HepG2 (cell line): ENCODE measurements around the gene DND1. TPM values are rescaled to one million over a fixed set of nuclear protein-coding genes. Genes with fewer than 3 reads are reported as not detected.

Experiments
- ARID2 ChIP-seq: sonication (generic); formaldehyde crosslinking; IDR thresholded peaks from 2 replicates; pipeline ENCODE4 v1.8.1; 2022; ENCODE audit warnings: mild to moderate bottlenecking, missing genetic modification reagents, borderline replicate concordance
- CENPBD1 ChIP-seq: sonication (generic); formaldehyde crosslinking; IDR thresholded peaks from 2 replicates; pipeline ENCODE4 v1.8.0; 2022; ENCODE audit warnings: missing genetic modification reagents, low read depth, mild to moderate bottlenecking, borderline replicate concordance
- CSRNP1 ChIP-seq: sonication (generic); formaldehyde crosslinking; IDR thresholded peaks from 2 replicates; pipeline ENCODE4 v1.8.1; 2023; ENCODE audit warnings: mild to moderate bottlenecking, missing genetic modification reagents
- EP300 ChIP-seq, 3 experiments: sonication (generic) in 1 of 3; formaldehyde crosslinking in 1 of 3; IDR thresholded peaks; 2 replicates each; pipeline versions ENCODE4 v1.5.1 to v1.6.1; 2011 to 2020; ENCODE audit warnings: low read depth in 2 of 3, low read length in 2 of 3, borderline replicate concordance in 1 of 3, improper control_type of control experiment in 1 of 3, mild to moderate bottlenecking in 1 of 3, missing genetic modification reagents in 1 of 3, moderate library complexity in 1 of 3
- FOXA1 ChIP-seq, 2 experiments: fragments of 450-650 bp in 1 of 2; sonication (generic) in 1 of 2; formaldehyde crosslinking in 1 of 2; IDR thresholded peaks; 2 replicates each; pipeline versions ENCODE4 v1.4.0 to v1.6.1; 2016 to 2020; ENCODE audit warnings: missing genetic modification reagents in 1 of 2
- FUBP1 ChIP-seq: sonication (generic); formaldehyde crosslinking; IDR thresholded peaks from 2 replicates; pipeline ENCODE4 v1.5.1; 2020; ENCODE audit warnings: missing genetic modification reagents, mild to moderate bottlenecking, borderline replicate concordance
- GATA4 ChIP-seq: sonication (generic); IDR thresholded peaks from 2 replicates; pipeline ENCODE4 v1.6.1; 2016; ENCODE audit warnings: antibody characterized with exemption, low read depth, borderline replicate concordance
- HOXD1 ChIP-seq: sonication (generic); formaldehyde crosslinking; IDR thresholded peaks from 2 replicates; pipeline ENCODE4 v1.5.0; 2020; ENCODE audit warnings: missing genetic modification reagents
- KLF12 ChIP-seq: sonication (generic); formaldehyde crosslinking; IDR thresholded peaks from 2 replicates; pipeline ENCODE4 v1.4.0; 2020; ENCODE audit warnings: missing genetic modification reagents, borderline replicate concordance
- MXD4 ChIP-seq: IDR thresholded peaks from 2 replicates; pipeline ENCODE4 v1.6.1; 2016; ENCODE audit warnings: mild to moderate bottlenecking, missing biosample characterization, missing genetic modification reagents
- PBX2 ChIP-seq: IDR thresholded peaks from 2 replicates; pipeline ENCODE4 v1.6.1; 2016; ENCODE audit warnings: control low read depth
- POGZ ChIP-seq: sonication (generic); formaldehyde crosslinking; IDR thresholded peaks from 2 replicates; pipeline ENCODE4 v1.4.0; 2020; ENCODE audit warnings: mild to moderate bottlenecking, missing genetic modification reagents
- STAG1 ChIP-seq: sonication (generic); formaldehyde crosslinking; IDR thresholded peaks from 2 replicates; pipeline ENCODE4 v1.4.0; 2020; ENCODE audit warnings: missing genetic modification reagents
- TERF1 ChIP-seq: sonication (generic); formaldehyde crosslinking; IDR thresholded peaks from 2 replicates; pipeline ENCODE4 v1.8.0; 2022; ENCODE audit warnings: mild to moderate bottlenecking, missing genetic modification reagents, moderate library complexity
- ZNF234 ChIP-seq: sonication (generic); formaldehyde crosslinking; conservative IDR thresholded peaks from 2 replicates; pipeline ENCODE4 v1.5.1; 2020; ENCODE audit warnings: mild to moderate bottlenecking, missing genetic modification reagents
- ZNF256 ChIP-seq: sonication (generic); formaldehyde crosslinking; conservative IDR thresholded peaks from 2 replicates; pipeline ENCODE4 v1.4.0; 2020; ENCODE audit warnings: missing genetic modification reagents
- ZNF274 ChIP-seq: sonication (generic); formaldehyde crosslinking; IDR thresholded peaks from 2 replicates; pipeline ENCODE4 v1.5.1; 2020; ENCODE audit warnings: mild to moderate bottlenecking, missing genetic modification reagents
- ZNF44 ChIP-seq: sonication (generic); formaldehyde crosslinking; IDR thresholded peaks from 2 replicates; pipeline ENCODE4 v1.5.1; 2020; ENCODE audit warnings: mild to moderate bottlenecking, missing genetic modification reagents
- ZNF446 ChIP-seq: sonication (generic); formaldehyde crosslinking; IDR thresholded peaks from 2 replicates; pipeline ENCODE4 v1.5.0; 2020; ENCODE audit warnings: mild to moderate bottlenecking, missing genetic modification reagents
- ZNF816 ChIP-seq: sonication (generic); formaldehyde crosslinking; IDR thresholded peaks from 2 replicates; pipeline ENCODE4 v1.8.0; 2022; ENCODE audit warnings: missing genetic modification reagents, mild to moderate bottlenecking, borderline replicate concordance
- ZNF839 ChIP-seq: sonication (generic); formaldehyde crosslinking; IDR thresholded peaks from 2 replicates; pipeline ENCODE4 v1.4.0; 2020; ENCODE audit warnings: missing genetic modification reagents, mild to moderate bottlenecking, borderline replicate concordance
- polyA plus RNA-seq, 8 experiments: library from polyadenylated mRNA; depleted of rRNA in 3 of 8; stranded (reverse) in 7 of 8; unstranded in 1 of 8; fragments of >200 nt; fragmentation: Illumina TruSeq in 4 of 8; extraction: Trizol in 4 of 8; gene quantifications; 2 replicates each; pipeline versions ENCODE4 v1.2.1 to v1.2.3, GENCODE V29; 2011 to 2016; ENCODE audit warnings: low read depth in 4 of 8, missing spikeins in 1 of 8, mixed read lengths in 1 of 8; ENCODE audit not compliant: insufficient read depth in 1 of 8
- total RNA-seq, 5 experiments: library from RNA; depleted of rRNA; stranded (reverse); fragments of >200 nt; fragmentation: Illumina TruSeq; extraction: Trizol; gene quantifications; 2 replicates each; pipeline ENCODE4 v1.2.3, GENCODE V29; 2016; ENCODE audit warnings: low read depth in 1 of 5

DND1 gene
- total and polyA plus RNA-seq, 2 of the 13 experiments (the other 11 are each of a cell fraction or from before 2014, with no cell fraction given) = 0.48 to 0.55 TPM

GRCh38 chr5:140664359-140665119 is 8.8 kb downstream of the DND1 start, which contains the start of gene WDR55 (continued):
- TF ChIP-seq TERF1 (CRISPR knock-in tag) = no peak
- peak; percentile 79; the same call in 1 of the 2 replicates for TF ChIP-seq ZNF234 (CRISPR knock-in tag)
- TF ChIP-seq FUBP1 = no peak
- TF ChIP-seq ZNF446 (CRISPR knock-in tag) = no peak
- TF ChIP-seq ZNF839 = no peak
- TF ChIP-seq ZNF816 (CRISPR knock-in tag) = no peak
- 0 out of 2 replicates have a peak, but pooled peaks have one; percentile 13 for TF ChIP-seq ARID2
- peak in 1 of 2 experiments; percentile 19; a peak in 1 of 4 replicates for TF ChIP-seq EP300 (IDR thresholded peaks at IDR 0.05; ENCODE audit: low read depth in 2 of 2, low read length in 2 of 2)
- TF ChIP-seq EP300 (CRISPR knock-in tag; IDR thresholded peaks at IDR 0.05; ENCODE audit: borderline replicate concordance) = 0 out of 2 replicates have a peak, but pooled peaks have one; percentile 8
- TF ChIP-seq ZNF44 (CRISPR knock-in tag) = no peak
- TF ChIP-seq ZNF256 = no peak
- peak; percentile 21 for TF ChIP-seq CSRNP1 (CRISPR knock-in tag)
- TF ChIP-seq ZNF274 = no peak
- 0 out of 2 replicates have a peak, but pooled peaks have one; percentile 36 for TF ChIP-seq HOXD1 (CRISPR knock-in tag)
- TF ChIP-seq STAG1 (CRISPR knock-in tag) = no peak; the same call in 1 of the 2 replicates
- TF ChIP-seq POGZ = peak; percentile 67; the same call in 1 of the 2 replicates
- TF ChIP-seq GATA4 = peak; percentile 74
- no peak for TF ChIP-seq KLF12 (CRISPR knock-in tag)
- peak; percentile 88 for TF ChIP-seq MXD4
- TF ChIP-seq FOXA1 (IDR thresholded peaks at IDR 0.05) = no peak
- TF ChIP-seq FOXA1 (CRISPR knock-in tag; IDR thresholded peaks at IDR 0.05) = no peak
- no peak for TF ChIP-seq PBX2 (CRISPR knock-in tag)
- no peak for TF ChIP-seq CENPBD1 (CRISPR knock-in tag)
